HEK293 (cell line): ENCODE data around the gene APOBEC3F.

Source experiments
- HOXC10 ChIP-seq: sonication (generic); formaldehyde crosslinking; IDR thresholded peaks from 2 replicates; pipeline ENCODE4 v1.8.1; 2023; ENCODE audit warnings: mild to moderate bottlenecking, missing genetic modification reagents
- KLF16 ChIP-seq: fragments of 450-650 bp; formaldehyde crosslinking; IDR thresholded peaks from 2 replicates; pipeline ENCODE4 v1.5.1; 2017; ENCODE audit warnings: missing biosample characterization, missing genetic modification characterization
- ZNF174 ChIP-seq: fragments of 450-650 bp; formaldehyde crosslinking; IDR thresholded peaks from 2 replicates; pipeline ENCODE4 v1.5.0; 2017; ENCODE audit warnings: missing biosample characterization, mild to moderate bottlenecking, missing genetic modification characterization
- ZNF768 ChIP-seq: fragments of 450-650 bp; formaldehyde crosslinking; IDR thresholded peaks from 2 replicates; pipeline ENCODE4 v1.5.1; 2018; ENCODE audit warnings: missing biosample characterization, mild to moderate bottlenecking, missing genetic modification characterization
- ZNF837 ChIP-seq: fragments of 450-650 bp; formaldehyde crosslinking; IDR thresholded peaks from 2 replicates; pipeline ENCODE4 v1.5.1; 2016; ENCODE audit warnings: missing biosample characterization, missing genetic modification characterization
- TF ChIP-seq, protein P1 (sequence below): fragments of 450-650 bp; formaldehyde crosslinking; IDR thresholded peaks from 2 replicates; pipeline ENCODE4 v1.5.1; 2016; ENCODE audit warnings: missing biosample characterization, missing genetic modification characterization
- TF ChIP-seq, protein P2 (sequence below): IDR thresholded peaks from 2 replicates; pipeline ENCODE4 v1.6.1; 2011; ENCODE audit warnings: mild to moderate bottlenecking, low read depth, low read length, borderline replicate concordance
- TF ChIP-seq, protein P3 (sequence below): fragments of 450-650 bp; formaldehyde crosslinking; IDR thresholded peaks from 2 replicates; pipeline ENCODE4 v1.5.1; 2016; ENCODE audit warnings: missing biosample characterization, missing genetic modification characterization

DNA sequence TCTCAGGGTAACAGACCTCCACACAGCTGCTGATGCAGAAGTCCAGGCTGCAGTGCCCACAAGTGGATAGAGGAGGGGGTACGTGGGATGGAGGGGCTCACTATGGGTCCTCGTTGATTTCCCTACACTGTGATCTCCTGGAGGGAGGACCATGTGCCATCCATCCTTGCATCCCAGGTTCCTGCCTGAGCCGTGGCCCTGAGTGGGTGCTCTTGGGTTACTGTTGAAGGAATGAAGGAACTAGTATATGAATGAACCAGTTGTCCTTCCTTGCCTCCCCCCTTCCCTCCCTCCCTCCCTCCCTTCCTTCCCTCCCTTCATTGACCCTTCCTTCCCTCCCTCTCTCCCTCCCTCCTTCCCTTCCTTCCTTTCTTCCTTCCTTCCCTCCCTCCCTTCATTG, 43.1 kb upstream of the APOBEC3F start:
- TF ChIP-seq ZNF174 (tag by site-specific recombination) (no peak), ZNF837 (tag by site-specific recombination) (no peak), KLF16 (tag by site-specific recombination) (no peak), HOXC10 (CRISPR knock-in tag) (no peak), ZNF768 (tag by site-specific recombination) (no peak)
- TF ChIP-seq, protein P1, sequence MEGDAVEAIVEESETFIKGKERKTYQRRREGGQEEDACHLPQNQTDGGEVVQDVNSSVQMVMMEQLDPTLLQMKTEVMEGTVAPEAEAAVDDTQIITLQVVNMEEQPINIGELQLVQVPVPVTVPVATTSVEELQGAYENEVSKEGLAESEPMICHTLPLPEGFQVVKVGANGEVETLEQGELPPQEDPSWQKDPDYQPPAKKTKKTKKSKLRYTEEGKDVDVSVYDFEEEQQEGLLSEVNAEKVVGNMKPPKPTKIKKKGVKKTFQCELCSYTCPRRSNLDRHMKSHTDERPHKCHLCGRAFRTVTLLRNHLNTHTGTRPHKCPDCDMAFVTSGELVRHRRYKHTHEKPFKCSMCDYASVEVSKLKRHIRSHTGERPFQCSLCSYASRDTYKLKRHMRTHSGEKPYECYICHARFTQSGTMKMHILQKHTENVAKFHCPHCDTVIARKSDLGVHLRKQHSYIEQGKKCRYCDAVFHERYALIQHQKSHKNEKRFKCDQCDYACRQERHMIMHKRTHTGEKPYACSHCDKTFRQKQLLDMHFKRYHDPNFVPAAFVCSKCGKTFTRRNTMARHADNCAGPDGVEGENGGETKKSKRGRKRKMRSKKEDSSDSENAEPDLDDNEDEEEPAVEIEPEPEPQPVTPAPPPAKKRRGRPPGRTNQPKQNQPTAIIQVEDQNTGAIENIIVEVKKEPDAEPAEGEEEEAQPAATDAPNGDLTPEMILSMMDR: no peak
- TF ChIP-seq, protein P2, sequence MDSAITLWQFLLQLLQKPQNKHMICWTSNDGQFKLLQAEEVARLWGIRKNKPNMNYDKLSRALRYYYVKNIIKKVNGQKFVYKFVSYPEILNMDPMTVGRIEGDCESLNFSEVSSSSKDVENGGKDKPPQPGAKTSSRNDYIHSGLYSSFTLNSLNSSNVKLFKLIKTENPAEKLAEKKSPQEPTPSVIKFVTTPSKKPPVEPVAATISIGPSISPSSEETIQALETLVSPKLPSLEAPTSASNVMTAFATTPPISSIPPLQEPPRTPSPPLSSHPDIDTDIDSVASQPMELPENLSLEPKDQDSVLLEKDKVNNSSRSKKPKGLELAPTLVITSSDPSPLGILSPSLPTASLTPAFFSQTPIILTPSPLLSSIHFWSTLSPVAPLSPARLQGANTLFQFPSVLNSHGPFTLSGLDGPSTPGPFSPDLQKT: no peak
- TF ChIP-seq, protein P3, sequence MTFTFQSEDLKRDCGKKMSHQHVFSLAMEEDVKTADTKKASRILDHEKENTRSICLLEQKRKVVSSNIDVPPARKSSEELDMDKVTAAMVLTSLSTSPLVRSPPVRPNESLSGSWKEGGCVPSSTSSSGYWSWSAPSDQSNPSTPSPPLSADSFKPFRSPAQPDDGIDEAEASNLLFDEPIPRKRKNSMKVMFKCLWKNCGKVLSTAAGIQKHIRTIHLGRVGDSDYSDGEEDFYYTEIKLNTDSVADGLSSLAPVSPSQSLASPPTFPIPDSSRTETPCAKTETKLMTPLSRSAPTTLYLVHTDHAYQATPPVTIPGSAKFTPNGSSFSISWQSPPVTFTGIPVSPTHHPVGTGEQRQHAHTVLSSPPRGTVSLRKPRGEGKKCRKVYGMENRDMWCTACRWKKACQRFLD (tag by site-specific recombination): no peak
